GM13977 (cell line): ENCODE measurements around the gene LRP1B.

Experiments
- DNase-seq: peaks from one replicate; pipeline ENCODE4 v3.0.0; 2012; ENCODE audit warnings: low spot score
- CTCF ChIP-seq: IDR thresholded peaks from 2 replicates; pipeline ENCODE4 v1.5.1; 2012; ENCODE audit warnings: mild to moderate bottlenecking, control low read depth; ENCODE audit not compliant: insufficient read depth; ENCODE audit errors: extremely low read depth, missing control alignments
- in situ Hi-C: fragments of 300-500 bp; cut with MboI; formaldehyde crosslinking; loops from one replicate; pipeline ENCODE4 v1.12.0; 2022; ENCODE audit warnings: low sequenced_read_pairs, low pct_unique_long_range_greater_than_20kb, mixed read lengths, inconsistent platforms; ENCODE audit not compliant: unreplicated experiment

Gene LRP1B

GRCh38 chr2:141694180-141694579, 436.6 kb downstream of the LRP1B start:
- TF ChIP-seq CTCF: no peak
- in situ Hi-C loops: no loop called here
- DNase-seq: no peak

GRCh38 chr2:141692829-141693228, 438.0 kb downstream of the LRP1B start:
- DNase-seq: no peak
- no peak for TF ChIP-seq CTCF
- in situ Hi-C loops: no loop called here

- in situ Hi-C loops: no loop called here
These were observed 454.7 kb downstream of the LRP1B start for GRCh38 chr2:141676139-141676538.

GRCh38 chr2:141666191-141666590, 464.6 kb downstream of the LRP1B start:
- no peak for TF ChIP-seq CTCF
- in situ Hi-C loops: no loop called here
- no peak for DNase-seq

More at GRCh38 chr2:141676139-141676538, 454.7 kb downstream of the LRP1B start:
- no peak for TF ChIP-seq CTCF
- DNase-seq: no peak

GRCh38 chr2:141660232-141660631, 470.6 kb downstream of the LRP1B start:
- in situ Hi-C loops: no loop called here
- DNase-seq: no peak
- no peak for TF ChIP-seq CTCF

- in situ Hi-C loops: no loop called here
- no peak for TF ChIP-seq CTCF
- DNase-seq: no peak
These were observed 476.5 kb downstream of the LRP1B start for GRCh38 chr2:141654311-141654710.

GRCh38 chr2:141653184-141653583, 477.6 kb downstream of the LRP1B start:
- no peak for DNase-seq
- in situ Hi-C loops: no loop called here
- no peak for TF ChIP-seq CTCF
